SU-DHL-6 (cell line): Measurements from ENCODE around the gene MBOAT1.

ENCODE experiments used
- EZH2phosphoT487 ChIP-seq: fragments of 200-600 bp; sonication (generic), shearing (Covaris generic); conservative IDR thresholded peaks from 2 replicates; pipeline ENCODE4 v1.6.1; 2018; ENCODE audit warnings: mild to moderate bottlenecking, antibody characterized with exemption, low read length, moderate library complexity, mixed read lengths
- TF ChIP-seq, protein P1 (sequence below): fragments of 200-600 bp; sonication (generic); IDR thresholded peaks from one replicate; pipeline ENCODE4 v1.5.1; 2017; ENCODE audit warnings: antibody characterized with exemption, mild to moderate bottlenecking, low read length, moderate library complexity; ENCODE audit not compliant: insufficient read depth, poor library complexity, severe bottlenecking

DNA sequence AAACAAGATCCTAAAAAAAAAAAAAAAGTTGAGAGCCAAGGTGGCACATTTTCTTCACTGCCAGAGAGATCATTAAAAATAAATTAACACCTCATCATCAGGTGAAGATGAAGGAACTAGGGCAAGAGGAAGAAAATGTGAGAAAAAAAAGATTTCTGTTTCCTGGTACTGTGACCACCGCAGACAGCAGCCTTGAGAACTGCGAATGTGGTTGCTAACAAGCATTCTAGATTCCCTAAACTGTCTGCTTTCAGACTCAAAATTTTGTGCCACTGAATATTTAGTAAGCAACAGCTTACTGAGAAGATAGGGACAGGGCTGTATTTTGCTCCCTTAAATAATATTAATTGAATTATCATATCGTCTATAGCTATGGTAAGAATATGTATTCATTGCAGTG, 24.1 kb upstream of the MBOAT1 start:
- TF ChIP-seq, protein P1, sequence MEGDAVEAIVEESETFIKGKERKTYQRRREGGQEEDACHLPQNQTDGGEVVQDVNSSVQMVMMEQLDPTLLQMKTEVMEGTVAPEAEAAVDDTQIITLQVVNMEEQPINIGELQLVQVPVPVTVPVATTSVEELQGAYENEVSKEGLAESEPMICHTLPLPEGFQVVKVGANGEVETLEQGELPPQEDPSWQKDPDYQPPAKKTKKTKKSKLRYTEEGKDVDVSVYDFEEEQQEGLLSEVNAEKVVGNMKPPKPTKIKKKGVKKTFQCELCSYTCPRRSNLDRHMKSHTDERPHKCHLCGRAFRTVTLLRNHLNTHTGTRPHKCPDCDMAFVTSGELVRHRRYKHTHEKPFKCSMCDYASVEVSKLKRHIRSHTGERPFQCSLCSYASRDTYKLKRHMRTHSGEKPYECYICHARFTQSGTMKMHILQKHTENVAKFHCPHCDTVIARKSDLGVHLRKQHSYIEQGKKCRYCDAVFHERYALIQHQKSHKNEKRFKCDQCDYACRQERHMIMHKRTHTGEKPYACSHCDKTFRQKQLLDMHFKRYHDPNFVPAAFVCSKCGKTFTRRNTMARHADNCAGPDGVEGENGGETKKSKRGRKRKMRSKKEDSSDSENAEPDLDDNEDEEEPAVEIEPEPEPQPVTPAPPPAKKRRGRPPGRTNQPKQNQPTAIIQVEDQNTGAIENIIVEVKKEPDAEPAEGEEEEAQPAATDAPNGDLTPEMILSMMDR: no peak
- TF ChIP-seq EZH2phosphoT487: no peak
